MM.1S (cell line): Measurements from ENCODE around the gene NOL7.

ENCODE experiments used
- DNase-seq: peaks from one replicate; pipeline ENCODE4 v3.0.0-alpha.2; 2015
- H2AFZ ChIP-seq: fragments of 300-600 bp; sonication (generic); 2 replicates; pipeline ENCODE4 v1.6.0; 2016; ENCODE audit warnings: antibody characterized with exemption, low read length
- H3F3A ChIP-seq: fragments of 300-600 bp; sonication (generic); 2 replicates; pipeline ENCODE4 v1.6.1; 2016; ENCODE audit warnings: mild to moderate bottlenecking, antibody characterized with exemption, low read length, moderate library complexity, mixed read lengths; ENCODE audit not compliant: insufficient read depth
- H3K27ac ChIP-seq: fragments of 300-600 bp; sonication (generic); 2 replicates; pipeline ENCODE4 v1.5.1; 2016; ENCODE audit warnings: mild to moderate bottlenecking, low read length
- H3K27me3 ChIP-seq: fragments of 300-600 bp; sonication (generic); replicated peaks from 2 replicates; pipeline ENCODE4 v1.6.0; 2016; ENCODE audit warnings: low read length; ENCODE audit not compliant: insufficient read depth
- H3K36me3 ChIP-seq: fragments of 300-600 bp; sonication (generic); replicated peaks from 2 replicates; pipeline ENCODE4 v1.6.1; 2016; ENCODE audit warnings: mild to moderate bottlenecking, low read length, mixed read lengths; ENCODE audit not compliant: insufficient read depth
- H3K4me1 ChIP-seq: fragments of 300-600 bp; sonication (generic); 2 replicates; pipeline ENCODE4 v1.6.1; 2016; ENCODE audit warnings: low read length, mixed read lengths
- H3K4me2 ChIP-seq: fragments of 300-600 bp; sonication (generic); 2 replicates; pipeline ENCODE4 v1.6.0; 2016; ENCODE audit warnings: low read depth, low read length
- H3K4me3 ChIP-seq: fragments of 300-600 bp; sonication (generic); 2 replicates; pipeline ENCODE4 v1.5.1; 2016; ENCODE audit warnings: low read length, mixed read lengths
- H3K79me2 ChIP-seq: fragments of 300-600 bp; sonication (generic); 2 replicates; pipeline ENCODE4 v1.6.1; 2016; ENCODE audit warnings: mixed run types, low read length, mixed read lengths
- H3K9ac ChIP-seq: fragments of 300-600 bp; sonication (generic); 2 replicates; pipeline ENCODE4 v1.6.1; 2016; ENCODE audit warnings: low read length, mixed read lengths
- H3K9me2 ChIP-seq: fragments of 300-600 bp; sonication (generic); replicated peaks from 2 replicates; pipeline ENCODE4 v1.6.1; 2016; ENCODE audit warnings: mild to moderate bottlenecking, low read length, mixed read lengths; ENCODE audit not compliant: insufficient read depth
- H3K9me3 ChIP-seq: fragments of 300-600 bp; sonication (generic); replicated peaks from 2 replicates; pipeline ENCODE4 v1.6.1; 2016; ENCODE audit warnings: mild to moderate bottlenecking, low read length, mixed read lengths; ENCODE audit not compliant: insufficient read depth
- H4K20me1 ChIP-seq: fragments of 300-600 bp; sonication (generic); 2 replicates; pipeline ENCODE4 v1.6.1; 2016; ENCODE audit warnings: mild to moderate bottlenecking, low read length, moderate library complexity, mixed read lengths; ENCODE audit not compliant: insufficient read depth
- CTCF ChIP-seq: fragments of 300-600 bp; sonication (generic); IDR thresholded peaks from 2 replicates; pipeline ENCODE4 v1.5.1; 2016; ENCODE audit warnings: antibody characterized with exemption, low read length, mixed read lengths
- EZH2 ChIP-seq: fragments of 300-600 bp; sonication (generic); optimal IDR thresholded peaks from 2 replicates; pipeline ENCODE3; 2017; ENCODE audit warnings: low read depth, mild to moderate bottlenecking, antibody characterized with exemption, low read length, mixed read lengths
- EZH2phosphoT487 ChIP-seq: fragments of 300-600 bp; sonication (generic); IDR thresholded peaks from 2 replicates; pipeline ENCODE4 v1.6.1; 2018; ENCODE audit warnings: antibody characterized with exemption, low read length

NOL7 gene

GRCh38 chr6:13654496-13654895, 39.4 kb downstream of the NOL7 start:
- Histone ChIP-seq H3K79me2 (peaks cover 29% of the 10 kb centered on the region), H3F3A (no peaks in the 10 kb centered on the region), H3K4me1 (no peaks in the 10 kb centered on the region; the same call in 1 of the 2 replicates), H3K9me3 (no peaks in the 10 kb centered on the region), H3K36me3 (no peaks in the 10 kb centered on the region), H2AFZ (no peak overlapping the region), H3K27me3 (no peaks in the 10 kb centered on the region), H3K27ac (no peak overlapping the region), H3K9ac (no peak overlapping the region), H3K4me2 (no peak overlapping the region), H3K4me3 (no peak overlapping the region), H4K20me1 (no peaks in the 10 kb centered on the region), H3K9me2 (no peaks in the 10 kb centered on the region)
- DNase-seq = no peak
- TF ChIP-seq EZH2 = no peak
- no peak for TF ChIP-seq CTCF
- no peak for TF ChIP-seq EZH2phosphoT487

- Histone ChIP-seq H3K79me2 (peaks cover 41% of the 10 kb centered on the region), H3K36me3 (no peaks in the 10 kb centered on the region), H3K9ac (no peak overlapping the region), H2AFZ (no peak overlapping the region), H3K9me3 (no peaks in the 10 kb centered on the region), H3F3A (no peaks in the 10 kb centered on the region), H3K4me1 (no peaks in the 10 kb centered on the region; the same call in 1 of the 2 replicates), H3K9me2 (no peaks in the 10 kb centered on the region), H3K4me2 (no peak overlapping the region), H3K4me3 (no peak overlapping the region), H3K27ac (no peak overlapping the region), H3K27me3 (no peaks in the 10 kb centered on the region), H4K20me1 (no peaks in the 10 kb centered on the region)
- DNase-seq = peak; percentile 19
- no peak for TF ChIP-seq EZH2phosphoT487
- no peak for TF ChIP-seq EZH2
These were observed 40.6 kb downstream of the NOL7 start for GRCh38 chr6:13655700-13656099.

- Histone ChIP-seq H4K20me1 (no peaks in the 10 kb centered on the region), H3K9me3 (no peaks in the 10 kb centered on the region), H3K36me3 (no peaks in the 10 kb centered on the region), H3K9me2 (no peaks in the 10 kb centered on the region), H2AFZ (no peak overlapping the region), H3K27ac (no peak overlapping the region), H3K4me2 (no peak overlapping the region), H3K4me1 (peaks cover 18% of the 10 kb centered on the region), H3K27me3 (no peaks in the 10 kb centered on the region), H3F3A (no peaks in the 10 kb centered on the region; the same call in 1 of the 2 replicates), H3K4me3 (no peak overlapping the region), H3K79me2 (peaks cover 77% of the 10 kb centered on the region), H3K9ac (no peak overlapping the region)
- no peak for DNase-seq
- TF ChIP-seq EZH2phosphoT487 (no peak), EZH2 (no peak), CTCF (no peak)
These were observed 45.1 kb downstream of the NOL7 start for GRCh38 chr6:13660273-13660672.

GRCh38 chr6:13660893-13661292, 45.8 kb downstream of the NOL7 start:
- no peaks in the 10 kb centered on the region for H3K36me3 ChIP-seq
- no peak overlapping the region for H3K4me3 ChIP-seq
- no peaks in the 10 kb centered on the region for H3K27me3 ChIP-seq
- H3K9me2 ChIP-seq = no peaks in the 10 kb centered on the region
- H4K20me1 ChIP-seq = no peaks in the 10 kb centered on the region
- H3K79me2 ChIP-seq = peaks cover 83% of the 10 kb centered on the region
- H3F3A ChIP-seq = no peaks in the 10 kb centered on the region; the same call in 1 of the 2 replicates
- peaks cover 25% of the 10 kb centered on the region for H3K4me1 ChIP-seq
- no peak overlapping the region for H3K4me2 ChIP-seq
- no peak for DNase-seq
- H3K9me3 ChIP-seq = no peaks in the 10 kb centered on the region
- no peak overlapping the region for H2AFZ ChIP-seq
- TF ChIP-seq EZH2phosphoT487 (no peak), EZH2 (no peak), CTCF (no peak)
- no peak overlapping the region for H3K9ac ChIP-seq
- no peak overlapping the region for H3K27ac ChIP-seq
